22Rv1 (cell line): ENCODE data around the gene TBC1D1.

ENCODE experiments used
- ZFX ChIP-seq: fragments of 450-650 bp; IDR thresholded peaks from 2 replicates; pipeline ENCODE4 v1.6.1; 2017; ENCODE audit warnings: antibody characterized with exemption, borderline replicate concordance
- TF ChIP-seq, protein P1 (sequence below): fragments of 450-650 bp; IDR thresholded peaks from 2 replicates; pipeline ENCODE4 v1.5.1; 2017; ENCODE audit warnings: mild to moderate bottlenecking

DNA sequence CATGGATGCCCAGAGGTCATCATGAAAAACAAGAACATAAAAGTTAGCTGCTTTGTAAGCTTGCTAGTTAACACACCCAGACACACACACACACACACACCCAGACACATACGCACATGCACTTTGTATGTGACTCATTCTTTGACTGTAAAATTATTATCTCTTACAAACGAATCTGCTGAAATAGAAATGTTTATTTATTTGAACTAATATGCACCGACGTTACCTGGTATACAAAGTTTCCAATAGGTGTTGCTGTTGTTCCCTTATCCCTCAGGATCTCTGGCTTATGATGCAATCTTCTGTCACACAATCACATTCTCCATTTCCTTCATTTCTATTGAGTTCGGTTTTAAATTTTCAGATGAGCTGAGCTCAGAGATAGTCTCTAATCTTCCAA lies 278.6 kb downstream of the TBC1D1 start:
- TF ChIP-seq, protein P1, sequence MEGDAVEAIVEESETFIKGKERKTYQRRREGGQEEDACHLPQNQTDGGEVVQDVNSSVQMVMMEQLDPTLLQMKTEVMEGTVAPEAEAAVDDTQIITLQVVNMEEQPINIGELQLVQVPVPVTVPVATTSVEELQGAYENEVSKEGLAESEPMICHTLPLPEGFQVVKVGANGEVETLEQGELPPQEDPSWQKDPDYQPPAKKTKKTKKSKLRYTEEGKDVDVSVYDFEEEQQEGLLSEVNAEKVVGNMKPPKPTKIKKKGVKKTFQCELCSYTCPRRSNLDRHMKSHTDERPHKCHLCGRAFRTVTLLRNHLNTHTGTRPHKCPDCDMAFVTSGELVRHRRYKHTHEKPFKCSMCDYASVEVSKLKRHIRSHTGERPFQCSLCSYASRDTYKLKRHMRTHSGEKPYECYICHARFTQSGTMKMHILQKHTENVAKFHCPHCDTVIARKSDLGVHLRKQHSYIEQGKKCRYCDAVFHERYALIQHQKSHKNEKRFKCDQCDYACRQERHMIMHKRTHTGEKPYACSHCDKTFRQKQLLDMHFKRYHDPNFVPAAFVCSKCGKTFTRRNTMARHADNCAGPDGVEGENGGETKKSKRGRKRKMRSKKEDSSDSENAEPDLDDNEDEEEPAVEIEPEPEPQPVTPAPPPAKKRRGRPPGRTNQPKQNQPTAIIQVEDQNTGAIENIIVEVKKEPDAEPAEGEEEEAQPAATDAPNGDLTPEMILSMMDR, result peak; percentile 16; the same call in 1 of the 2 replicates
- TF ChIP-seq ZFX, result no peak
